Lower lobe of right lung (tissue), 2 donors: Measurements from ENCODE around the gene RADIL. TPM values are rescaled to one million over a fixed set of nuclear protein-coding genes. Genes with fewer than 3 reads are reported as not detected.

Experiments
- ATAC-seq, 2 donors: fragments of 200-7000 bp; cut with Tn5 transposase; one replicate each; pipeline ENCODE4 v1.9.1; 2020 to 2022; ENCODE audit warnings: mild to moderate bottlenecking in 2 of 2, moderate library complexity in 2 of 2
- DNase-seq: peaks from one replicate; pipeline ENCODE4 v3.0.0-alpha.2; 2020
- H3K27ac ChIP-seq: fragments of 200-600 bp; one replicate; pipeline ENCODE4 v1.8.0; 2022
- H3K27me3 ChIP-seq: fragments of 200-600 bp; one replicate; pipeline ENCODE4 v1.8.0; 2022; ENCODE audit warnings: low read depth
- H3K36me3 ChIP-seq: fragments of 200-600 bp; one replicate; pipeline ENCODE4 v1.8.0; 2022; ENCODE audit warnings: mild to moderate bottlenecking
- H3K4me1 ChIP-seq: fragments of 200-600 bp; one replicate; pipeline ENCODE4 v1.8.0; 2022
- H3K4me3 ChIP-seq: fragments of 200-600 bp; one replicate; pipeline ENCODE4 v1.8.0; 2022; ENCODE audit warnings: mild to moderate bottlenecking
- H3K9me3 ChIP-seq: fragments of 200-600 bp; one replicate; pipeline ENCODE4 v1.8.0; 2022
- CTCF ChIP-seq: fragments of 200-600 bp; IDR thresholded peaks from one replicate; pipeline ENCODE4 v1.8.0; 2022; ENCODE audit warnings: antibody characterized with exemption, mild to moderate bottlenecking
- intact Hi-C: fragments of 100-400 bp; cut with DNase I; formaldehyde crosslinking; loops from one replicate; pipeline ENCODE4 v1.11.0; 2022
- total RNA-seq: library from RNA; stranded (reverse); fragmentation: NEBNext Ultra II Directional; extraction: Animal tissue kit (Norgen Biotek cat#: 25700); gene quantifications from one replicate; pipeline ENCODE4 v1.2.1, GENCODE V29; 2021
- donor health status: DM: no; HTN: yes; CAD: no; lungs with severe emphysema.

Gene RADIL
- total RNA-seq, 1 donor from 2014 or later, result 9.7 TPM

GRCh38 chr7:4788627-4789189 is 94.8 kb downstream of the RADIL start:
- Histone ChIP-seq H3K4me3 (no peak overlapping the region), H3K9me3 (no peaks in the 10 kb centered on the region), H3K27ac (no peak overlapping the region), H3K36me3 (peaks cover 81% of the 10 kb centered on the region), H3K4me1 (no peaks in the 10 kb centered on the region), H3K27me3 (no peaks in the 10 kb centered on the region)
- no peak for ATAC-seq
- intact Hi-C loops, result no loop called here
- TF ChIP-seq CTCF, result no peak
- DNase-seq, result no peak

GRCh38 chr7:4787947-4788626 is 95.4 kb downstream of the RADIL start:
- no peak overlapping the region for H3K4me3 ChIP-seq
- no peak overlapping the region for H3K27ac ChIP-seq
- DNase-seq (no peak), ATAC-seq (no peak)
- no peaks in the 10 kb centered on the region for H3K27me3 ChIP-seq
- peaks cover 87% of the 10 kb centered on the region for H3K36me3 ChIP-seq
- TF ChIP-seq CTCF, result no peak
- intact Hi-C loops, result no loop called here
- no peaks in the 10 kb centered on the region for H3K9me3 ChIP-seq
- no peaks in the 10 kb centered on the region for H3K4me1 ChIP-seq

GRCh38 chr7:4787541-4787940 is 96.0 kb downstream of the RADIL start:
- H3K9me3 ChIP-seq, result no peaks in the 10 kb centered on the region
- ATAC-seq, result no peak
- DNase-seq, result no peak
- no peaks in the 10 kb centered on the region for H3K27me3 ChIP-seq
- intact Hi-C loops, result no loop called here
- peaks cover 92% of the 10 kb centered on the region for H3K36me3 ChIP-seq
- no peak overlapping the region for H3K4me3 ChIP-seq
- no peak for TF ChIP-seq CTCF
- H3K4me1 ChIP-seq, result no peaks in the 10 kb centered on the region
- H3K27ac ChIP-seq, result no peak overlapping the region

GRCh38 chr7:4786015-4786414 is 97.5 kb downstream of the RADIL start:
- DNase-seq, result no peak
- Histone ChIP-seq H3K4me3 (no peak overlapping the region), H3K9me3 (no peaks in the 10 kb centered on the region), H3K36me3 (peaks cover 98% of the 10 kb centered on the region), H3K4me1 (no peaks in the 10 kb centered on the region), H3K27ac (no peak overlapping the region), H3K27me3 (no peaks in the 10 kb centered on the region)
- ATAC-seq, result no peak
- intact Hi-C loops, result no loop called here
- TF ChIP-seq CTCF, result no peak

- Histone ChIP-seq H3K4me1 (no peaks in the 10 kb centered on the region), H3K27ac (no peak overlapping the region), H3K27me3 (no peaks in the 10 kb centered on the region), H3K9me3 (no peaks in the 10 kb centered on the region), H3K4me3 (no peak overlapping the region), H3K36me3 (peaks cover 98% of the 10 kb centered on the region)
- ATAC-seq, result no peak
- DNase-seq, result no peak
- no peak for TF ChIP-seq CTCF
- intact Hi-C loops, result no loop called here
Measured at GRCh38 chr7:4785371-4785770, 98.1 kb downstream of the RADIL start.
